CD14-positive monocyte (primary cell): Measurements from ENCODE around the gene CDK11B. TPM values are rescaled to one million over a fixed set of nuclear protein-coding genes. Genes with fewer than 3 reads are reported as not detected.

Experiments
- DNase-seq, 3 donors: peaks; one replicate each; pipeline ENCODE4 v3.0.0-alpha.2; 2011 to 2022
- H2AFZ ChIP-seq: 2 replicates; pipeline ENCODE4 v1.6.0; 2012; ENCODE audit warnings: mild to moderate bottlenecking, low read depth, low read length, inconsistent platforms; ENCODE audit not compliant: insufficient read depth, poor library complexity, severe bottlenecking
- H3K27ac ChIP-seq, 2 donors: 1 replicate in 1 of 2; 2 replicates in 1 of 2; pipeline ENCODE4 v1.5.1; 2012 to 2013; ENCODE audit warnings: low read length in 2 of 2, control low read depth in 1 of 2, inconsistent platforms in 1 of 2, low read depth in 1 of 2, mild to moderate bottlenecking in 1 of 2
- H3K27me3 ChIP-seq, 2 donors: one replicate each; pipeline versions ENCODE4 v1.6.0 to v1.6.1; 2011 to 2013; ENCODE audit warnings: low read length in 2 of 2; ENCODE audit not compliant: control insufficient read depth in 2 of 2, insufficient read depth in 2 of 2
- H3K36me3 ChIP-seq, 2 donors: replicated peaks in 1 of 2; 1 replicate in 1 of 2; 2 replicates in 1 of 2; pipeline versions ENCODE4 v1.5.1 to v1.6.1; 2012 to 2013; ENCODE audit warnings: low read length in 2 of 2, control low read depth in 1 of 2, inconsistent platforms in 1 of 2, mild to moderate bottlenecking in 1 of 2; ENCODE audit not compliant: insufficient read depth in 2 of 2, control insufficient read depth in 1 of 2
- H3K4me1 ChIP-seq, 2 donors: 1 replicate in 1 of 2; 2 replicates in 1 of 2; pipeline versions ENCODE4 v1.5.1 to v1.6.1; 2012 to 2013; ENCODE audit warnings: low read length in 2 of 2, control low read depth in 1 of 2, inconsistent platforms in 1 of 2, mild to moderate bottlenecking in 1 of 2, moderate library complexity in 1 of 2; ENCODE audit not compliant: insufficient read depth in 2 of 2, control insufficient read depth in 1 of 2
- H3K4me2 ChIP-seq: replicated peaks from 2 replicates; pipeline ENCODE3; 2012; ENCODE audit warnings: low read length, moderate library complexity, mild to moderate bottlenecking; ENCODE audit not compliant: poor library complexity, severe bottlenecking; ENCODE audit errors: extremely low read depth
- H3K4me3 ChIP-seq, 3 experiments: fragments of 200-600 bp in 1 of 3; sonication (generic) in 1 of 3; replicated peaks in 1 of 3; 1 replicate in 2 of 3; 2 replicates in 1 of 3; pipeline ENCODE4 v1.5.1; 2011 to 2013; ENCODE audit warnings: low read length in 3 of 3, mild to moderate bottlenecking in 3 of 3, control low read depth in 2 of 3, low read depth in 2 of 3, inconsistent platforms in 1 of 3, moderate library complexity in 1 of 3
- H3K79me2 ChIP-seq: 2 replicates; pipeline ENCODE4 v1.6.0; 2012; ENCODE audit warnings: mild to moderate bottlenecking, control low read depth, inconsistent platforms, low read length, moderate library complexity; ENCODE audit not compliant: insufficient read depth
- H3K9ac ChIP-seq: 2 replicates; pipeline ENCODE4 v1.6.0; 2017; ENCODE audit warnings: low read length, mild to moderate bottlenecking; ENCODE audit not compliant: insufficient read depth, poor library complexity, severe bottlenecking
- H3K9me3 ChIP-seq, 2 donors: replicated peaks in 1 of 2; 1 replicate in 1 of 2; 2 replicates in 1 of 2; pipeline versions ENCODE4 v1.5.1 to v1.6.1; 2012 to 2013; ENCODE audit warnings: low read length in 2 of 2, control low read depth in 1 of 2; ENCODE audit not compliant: control insufficient read depth in 1 of 2, insufficient read depth in 1 of 2
- H4K20me1 ChIP-seq: 2 replicates; pipeline ENCODE4 v1.6.0; 2012; ENCODE audit warnings: mild to moderate bottlenecking, low read length, control low read depth, moderate library complexity; ENCODE audit not compliant: insufficient read depth
- H3K27ac Mint-ChIP-seq, 7 donors: one replicate each; pipeline ENCODE4 v1.8.0; 2020; ENCODE audit warnings: mild to moderate bottlenecking in 7 of 7, mixed read lengths in 7 of 7, moderate library complexity in 6 of 7, inconsistent platforms in 2 of 7
- H3K27me3 Mint-ChIP-seq, 3 donors: one replicate each; pipeline ENCODE4 v1.8.0; 2021 to 2022; ENCODE audit warnings: low read depth in 3 of 3, mild to moderate bottlenecking in 3 of 3, mixed read lengths in 3 of 3, moderate library complexity in 3 of 3, inconsistent platforms in 1 of 3
- H3K36me3 Mint-ChIP-seq, 2 donors: one replicate each; pipeline ENCODE4 v1.8.0; 2020; ENCODE audit warnings: mixed read lengths in 2 of 2, inconsistent platforms in 1 of 2, mild to moderate bottlenecking in 1 of 2
- H3K4me1 Mint-ChIP-seq: one replicate; pipeline ENCODE4 v1.8.0; 2020; ENCODE audit warnings: mild to moderate bottlenecking, mixed read lengths
- H3K4me3 Mint-ChIP-seq, 2 donors: one replicate each; pipeline ENCODE4 v1.8.0; 2020; ENCODE audit warnings: mild to moderate bottlenecking in 2 of 2, mixed read lengths in 2 of 2, moderate library complexity in 1 of 2
- H3K9me3 Mint-ChIP-seq, 7 donors: one replicate each; pipeline ENCODE4 v1.8.0; 2020 to 2022; ENCODE audit warnings: mixed read lengths in 7 of 7, mild to moderate bottlenecking in 6 of 7, moderate library complexity in 6 of 7, inconsistent platforms in 2 of 7
- CTCF ChIP-seq: fragments of 200-600 bp; IDR thresholded peaks from one replicate; pipeline ENCODE4 v1.8.0; 2022; ENCODE audit warnings: antibody characterized with exemption, mild to moderate bottlenecking
- WGBS: methylation state at CpG from one replicate; pipeline ENCODE4 v1.1.5; 2013; ENCODE audit warnings: missing lambda C conversion rate; ENCODE audit not compliant: insufficient coverage; 5-methylcytosine and 5-hydroxymethylcytosine counted together
- intact Hi-C, 2 donors: fragments of 100-400 bp; cut with micrococcal nuclease; formaldehyde crosslinking; loops; one replicate each; pipeline versions ENCODE4 v1.15.0 to v1.15.1; 2023
- polyA plus RNA-seq, 3 donors: library from polyadenylated mRNA; depleted of rRNA in 1 of 3; unstranded in 2 of 3; stranded (reverse) in 1 of 3; fragments of 300-500 nt in 2 of 3; fragments of >200 nt in 1 of 3; fragmentation: Illumina TruSeq in 2 of 3; gene quantifications; 1 replicate in 2 of 3; 2 replicates in 1 of 3; pipeline ENCODE4 v1.2.3, GENCODE V29; 2012 to 2021

Gene CDK11B
- polyA plus RNA-seq, 3 donors: 2.5 to 12.7 (median 6.6) TPM

GRCh38 chr1:1594602-1595260 is 64.1 kb downstream of the CDK11B start:
- no peak overlapping the region for H3K9ac ChIP-seq
- no peak overlapping the region for H3K27ac Mint-ChIP-seq
- intact Hi-C loops: no loop called here

More at GRCh38 chr1:1594602-1595260, 64.1 kb downstream of the CDK11B start:
- H2AFZ ChIP-seq: no peak overlapping the region
- no peaks in the 10 kb centered on the region for H3K79me2 ChIP-seq
- no peak for TF ChIP-seq CTCF
- peaks cover 13% of the 10 kb centered on the region for H3K4me1 Mint-ChIP-seq
- no peaks in the 10 kb centered on the region for H3K36me3 Mint-ChIP-seq
- no peaks in the 10 kb centered on the region for H4K20me1 ChIP-seq
- H3K4me2 ChIP-seq: no peak overlapping the region
- H3K27me3 Mint-ChIP-seq: peaks cover 11 to 14% (median 12%) of the 10 kb centered on the region in 3 donors
- peaks cover 0 to 21% of the 10 kb centered on the region in 2 donors for H3K27me3 ChIP-seq
- H3K36me3 ChIP-seq: no peaks in the 10 kb centered on the region
- H3K9me3 ChIP-seq: no peaks in the 10 kb centered on the region
- H3K27ac ChIP-seq: no peak overlapping the region
- 86% methylated on average over 7 of the region's 10 CpGs for WGBS
- H3K9me3 Mint-ChIP-seq: peaks cover 0 to 2% (median 0%) of the 10 kb centered on the region in 7 donors
- peaks cover 11 to 22% of the 10 kb centered on the region in 2 donors for H3K4me1 ChIP-seq
- H3K4me3 ChIP-seq: no peak overlapping the region
- no peak for DNase-seq
- H3K4me3 Mint-ChIP-seq: no peak overlapping the region
